Measurements from ENCODE around the gene MTERF4. TPM values are rescaled to one million over a fixed set of nuclear protein-coding genes. Genes with fewer than 3 reads are reported as not detected.

The MTERF4 gene
- total RNA-seq, 4 donors from 2014 or later = 28.9 to 60.5 (median 38.9) TPM

DNA sequence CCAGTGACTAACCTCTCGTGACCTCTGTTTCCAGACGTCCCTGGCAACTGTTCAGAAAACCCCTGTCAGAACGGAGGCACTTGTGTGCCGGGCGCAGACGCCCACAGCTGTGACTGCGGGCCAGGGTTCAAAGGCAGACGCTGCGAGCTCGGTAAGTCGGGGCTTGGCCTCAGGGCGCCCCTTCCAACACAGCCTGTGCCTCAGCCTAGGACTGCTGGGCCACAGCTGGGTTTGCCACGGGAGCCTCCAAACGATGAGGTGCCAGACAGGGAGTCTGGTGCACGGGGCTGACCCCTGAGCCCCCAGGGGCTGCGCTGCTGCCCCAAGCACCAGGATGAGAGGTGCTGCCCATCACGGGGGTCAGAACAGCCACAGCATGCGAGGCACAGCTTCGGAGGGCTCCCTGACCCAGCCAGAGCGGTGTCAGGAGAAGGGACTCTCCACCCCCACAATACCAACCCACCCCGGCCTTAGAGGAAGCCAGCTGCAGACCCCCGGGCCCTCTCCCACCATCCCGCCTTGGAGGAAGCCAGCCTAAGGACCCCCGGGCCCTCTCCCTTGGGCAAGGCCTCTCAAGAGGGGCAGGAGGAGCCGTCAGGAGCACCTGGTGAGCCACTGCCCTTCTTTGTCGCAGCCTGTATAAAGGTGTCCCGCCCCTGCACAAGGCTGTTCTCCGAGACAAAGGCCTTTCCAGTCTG lies 20.3 kb downstream of the MTERF4 start:
- Histone ChIP-seq H3K4me1 (peaks cover 0 to 12% (median 0%) of the 10 kb centered on the region in 4 donors), H3K4me3 (no peak overlapping the region), H3K27me3 (no peaks in the 10 kb centered on the region), H3K9me3 (no peaks in the 10 kb centered on the region), H3K27ac (peak overlapping the region in 2 of 4 donors; percentile 14 to 17), H3K36me3 (peaks cover 0 to 51% (median 1%) of the 10 kb centered on the region in 3 donors)
- WGBS, 2 donors = 37 to 54% methylated on average over 21 to 25 of the region's 28 CpGs
- TF ChIP-seq POLR2A (IDR thresholded peaks at IDR 0.05) (no peak), EP300 (IDR thresholded peaks at IDR 0.05) (no peak), CTCF (IDR thresholded peaks at IDR 0.05) (no peak)
- no peak for DNase-seq (ENCODE audit: low spot score in 2 of 2)

DNA sequence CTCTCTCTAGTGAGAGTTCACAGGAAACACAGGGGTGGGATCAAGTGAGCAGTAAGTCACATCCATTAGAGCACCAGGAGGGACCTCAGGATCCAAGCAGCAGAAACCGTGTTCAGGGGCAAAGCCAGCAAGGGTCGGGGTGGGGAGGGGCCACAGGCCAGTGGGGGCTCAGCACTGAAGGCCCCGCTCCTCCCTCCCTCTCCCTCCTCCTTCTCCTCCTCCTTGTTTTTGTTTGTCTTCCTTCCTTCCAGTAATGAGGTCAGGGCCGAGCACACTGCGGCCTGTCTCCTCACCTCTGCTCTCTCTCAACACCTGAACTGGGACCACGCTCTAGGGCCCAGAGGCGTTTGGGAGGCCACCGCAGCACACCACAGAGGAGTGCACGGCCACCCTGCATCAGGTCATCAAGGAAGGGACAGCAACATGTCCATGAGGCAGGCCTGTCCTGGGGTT lies 20.9 kb downstream of the MTERF4 start:
- H3K36me3 ChIP-seq = peaks cover 0 to 51% (median 0%) of the 10 kb centered on the region in 3 donors
- H3K4me3 ChIP-seq = no peak overlapping the region
- H3K4me1 ChIP-seq = peaks cover 0 to 12% (median 0%) of the 10 kb centered on the region in 4 donors
- no peaks in the 10 kb centered on the region for H3K27me3 ChIP-seq
- WGBS, 2 donors = 39 to 45% methylated on average over 9 of the region's 9 CpGs
- DNase-seq (ENCODE audit: low spot score in 2 of 2) = no peak
- TF ChIP-seq POLR2A (IDR thresholded peaks at IDR 0.05) = no peak
- no peak for TF ChIP-seq EP300 (IDR thresholded peaks at IDR 0.05)
- no peak for TF ChIP-seq CTCF (IDR thresholded peaks at IDR 0.05)
- peak overlapping the region in 2 of 4 donors; percentile 14 to 17 for H3K27ac ChIP-seq
- H3K9me3 ChIP-seq = no peaks in the 10 kb centered on the region

GRCh38 chr2:241080405-241081189 lies 21.5 kb downstream of the MTERF4 start:
- DNase-seq (ENCODE audit: low spot score in 2 of 2) = no peak
- Histone ChIP-seq H3K27me3 (no peaks in the 10 kb centered on the region), H3K36me3 (peaks cover 0 to 51% (median 0%) of the 10 kb centered on the region in 3 donors), H3K9me3 (no peaks in the 10 kb centered on the region), H3K27ac (no peak overlapping the region), H3K4me1 (peaks cover 0 to 12% (median 0%) of the 10 kb centered on the region in 4 donors), H3K4me3 (no peak overlapping the region)
- 75 to 78% methylated on average over 13 to 18 of the region's 18 CpGs for WGBS, 2 donors
- no peak for TF ChIP-seq CTCF (IDR thresholded peaks at IDR 0.05)
- no peak for TF ChIP-seq EP300 (IDR thresholded peaks at IDR 0.05)
- no peak for TF ChIP-seq POLR2A (IDR thresholded peaks at IDR 0.05)

- Histone ChIP-seq H3K27ac (no peak overlapping the region), H3K4me1 (no peaks in the 10 kb centered on the region), H3K4me3 (no peak overlapping the region), H3K9me3 (no peaks in the 10 kb centered on the region), H3K27me3 (no peaks in the 10 kb centered on the region), H3K36me3 (peaks cover 0 to 69% (median 0%) of the 10 kb centered on the region in 3 donors)
- 93 to 94% methylated on average over 16 of the region's 16 CpGs for WGBS, 2 donors
- no peak for TF ChIP-seq CTCF (IDR thresholded peaks at IDR 0.05)
- no peak for TF ChIP-seq POLR2A (IDR thresholded peaks at IDR 0.05)
- no peak for TF ChIP-seq EP300 (IDR thresholded peaks at IDR 0.05)
- DNase-seq (ENCODE audit: low spot score in 2 of 2) = peak in 1 of 2 donors; percentile 12
Measured at GRCh38 chr2:241074901-241075540, 27.1 kb downstream of the MTERF4 start.
